GM12865 (cell line): ENCODE measurements around the gene PHLDB3.

ENCODE experiments used
- DNase-seq: peaks from one replicate; pipeline ENCODE4 v3.0.0; 2010; ENCODE audit warnings: low read depth
- H3K4me3 ChIP-seq: 2 replicates; pipeline ENCODE4 v1.5.1; 2011; ENCODE audit warnings: mild to moderate bottlenecking, low read depth, low read length, control low read depth
- CTCF ChIP-seq: IDR thresholded peaks from 2 replicates; pipeline ENCODE4 v1.5.1; 2011; ENCODE audit warnings: low read length, control low read depth, low read depth, inconsistent platforms; ENCODE audit not compliant: insufficient read depth; ENCODE audit errors: missing control alignments

Gene PHLDB3

DNA sequence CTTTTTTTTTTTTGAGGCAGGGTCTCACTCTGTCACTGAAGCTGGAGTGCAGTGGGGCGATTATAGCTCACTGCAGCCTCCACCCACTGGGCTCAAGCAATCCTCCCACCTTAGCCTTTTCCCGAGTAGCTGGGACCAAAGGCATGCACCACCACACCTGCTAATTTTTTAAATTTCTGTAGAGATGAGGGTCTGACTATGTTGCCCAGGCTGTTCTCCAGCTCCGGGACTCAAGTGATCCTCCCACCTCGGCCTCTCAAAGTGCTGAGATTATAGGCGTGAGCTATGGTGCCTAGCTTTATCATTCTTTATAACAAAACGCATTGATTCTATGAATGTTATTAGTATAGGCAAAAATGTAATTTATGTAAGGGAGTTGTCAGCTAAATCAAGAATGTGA lies 21.3 kb downstream of the PHLDB3 start:
- DNase-seq: no peak
- H3K4me3 ChIP-seq: no peak overlapping the region
- TF ChIP-seq CTCF: no peak

DNA sequence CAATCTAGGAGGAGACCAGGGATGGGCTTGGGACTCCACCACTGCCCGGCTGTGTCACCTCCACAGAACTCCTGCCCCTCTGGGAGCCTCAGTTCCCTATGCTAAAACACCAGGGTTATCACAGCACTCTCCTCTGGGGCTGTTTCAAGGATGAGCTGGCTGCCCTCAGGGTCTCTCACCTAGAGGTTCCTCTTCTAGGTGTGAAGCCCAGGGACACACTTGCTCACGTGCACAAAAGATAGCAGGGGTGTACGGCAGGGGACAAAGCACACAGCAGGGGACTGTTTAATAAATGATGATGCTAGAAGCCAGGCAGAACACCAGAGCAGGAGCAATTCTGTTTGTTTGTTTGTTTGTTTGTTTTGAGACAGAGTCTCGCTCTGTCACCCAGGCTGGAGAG lies 22.4 kb downstream of the PHLDB3 start:
- DNase-seq: no peak
- H3K4me3 ChIP-seq: no peak overlapping the region
- TF ChIP-seq CTCF: no peak

- H3K4me3 ChIP-seq: no peak overlapping the region
- no peak for DNase-seq
- no peak for TF ChIP-seq CTCF
Measured at GRCh38 chr19:43481701-43482100, 22.8 kb downstream of the PHLDB3 start.

DNA sequence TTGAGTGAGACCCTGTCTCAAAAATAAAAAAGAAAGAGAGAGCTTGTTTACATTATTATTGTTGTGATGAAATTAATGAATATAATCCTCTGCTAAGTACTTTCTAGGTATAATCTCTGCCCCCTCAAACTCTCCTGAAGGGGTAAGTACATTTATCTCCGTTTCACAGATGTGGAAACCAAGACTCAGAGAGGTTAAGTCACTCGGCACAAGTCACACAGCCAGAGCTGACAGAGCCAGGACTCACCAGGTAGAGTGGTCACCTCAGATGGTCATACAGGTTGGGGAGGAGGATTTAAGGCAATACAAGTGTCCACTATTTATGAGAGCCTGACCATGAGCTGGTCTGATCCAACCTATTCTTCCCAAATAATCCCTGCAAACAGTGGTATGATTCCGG lies 24.0 kb downstream of the PHLDB3 start:
- H3K4me3 ChIP-seq: no peak overlapping the region
- no peak for DNase-seq
- TF ChIP-seq CTCF: no peak

DNA sequence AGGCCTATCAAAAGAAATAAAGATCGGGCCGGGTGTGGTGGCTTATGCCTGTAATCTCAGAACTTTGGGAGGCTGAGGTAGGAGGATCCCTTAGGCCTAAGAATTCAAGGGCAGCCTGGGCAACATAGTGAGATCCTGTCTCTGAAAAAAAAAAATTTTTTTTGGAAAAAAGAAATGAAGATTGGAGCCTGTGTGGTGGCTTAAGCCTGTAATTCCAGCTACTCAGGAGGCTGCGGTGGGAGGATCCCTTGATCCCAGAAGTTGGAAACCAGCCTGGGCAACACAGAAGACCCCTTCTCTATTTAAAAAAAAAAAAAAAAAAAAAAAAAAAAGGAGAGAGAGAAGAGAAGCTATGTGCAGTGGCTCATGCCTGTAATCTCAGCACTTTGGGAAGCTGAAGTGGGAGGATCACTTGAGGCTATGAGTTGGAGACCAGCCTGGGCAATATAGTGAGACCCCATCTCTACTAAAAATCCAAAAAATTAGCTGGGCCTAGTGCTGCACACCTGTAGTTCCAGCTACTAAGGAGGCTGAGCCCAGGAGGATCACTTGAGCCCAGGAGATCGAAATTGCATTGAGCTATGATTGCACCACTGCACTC lies 24.5 kb downstream of the PHLDB3 start:
- TF ChIP-seq CTCF: no peak
- no peak for DNase-seq

DNA sequence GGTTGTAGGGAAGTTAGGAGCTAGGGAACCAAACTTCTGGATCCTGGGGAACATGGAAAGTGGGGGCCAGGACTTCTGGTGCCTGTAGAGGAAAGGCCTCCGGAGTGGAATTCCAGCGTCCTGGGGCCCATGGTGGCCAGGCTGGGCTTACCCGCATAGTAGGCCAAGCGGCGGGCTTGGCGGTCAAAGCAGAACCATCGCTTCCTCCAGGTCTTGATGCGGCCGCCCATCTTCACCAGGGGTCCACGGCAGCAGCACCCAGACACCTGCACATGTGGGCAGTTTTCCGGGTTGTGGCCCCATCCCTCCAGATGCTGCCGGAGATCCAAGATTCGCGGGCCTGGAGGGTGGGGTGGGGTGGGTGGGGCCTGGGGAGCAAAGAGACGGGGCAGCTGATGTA lies 25.3 kb downstream of the PHLDB3 start:
- no peak overlapping the region for H3K4me3 ChIP-seq
- DNase-seq: no peak
- TF ChIP-seq CTCF: no peak

More for the DNA sequence above, 24.5 kb downstream of the PHLDB3 start:
- H3K4me3 ChIP-seq: no peak overlapping the region

- no peak for TF ChIP-seq CTCF
- DNase-seq: no peak
Measured at GRCh38 chr19:43478323-43478722, 26.2 kb downstream of the PHLDB3 start.

More at GRCh38 chr19:43478323-43478722, 26.2 kb downstream of the PHLDB3 start:
- no peak overlapping the region for H3K4me3 ChIP-seq
